ENCODE measurements around the gene SOX1.

The SOX1 gene

DNA sequence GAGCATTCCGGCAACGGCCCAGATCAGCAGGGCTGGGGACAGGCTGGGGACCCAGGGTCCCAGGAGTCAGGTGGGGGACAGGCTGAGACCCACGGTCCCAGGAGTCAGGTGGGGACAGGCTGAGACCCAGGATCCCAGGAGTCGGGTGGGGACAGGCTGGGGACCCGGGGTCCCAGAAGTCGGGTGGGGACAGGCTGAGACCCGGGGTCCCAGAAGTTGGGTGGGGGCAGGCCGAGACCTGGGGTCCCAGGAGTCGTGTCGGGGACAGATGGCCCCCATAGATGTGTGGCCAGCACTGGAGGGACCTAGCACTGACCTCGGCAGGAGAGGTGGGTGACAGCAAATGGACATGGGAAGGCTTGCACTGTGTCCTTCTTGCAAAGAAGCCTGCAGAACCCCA lies 39.7 kb upstream of the SOX1 start:
- ChIA-PET POLR2A (no interaction called here), CTCF (no interaction called here)
- no peaks in the 10 kb centered on the region for H3K4me1 ChIP-seq (ENCODE audit: control insufficient read depth, insufficient read depth, low read length)
- H3K36me3 ChIP-seq (ENCODE audit: control insufficient read depth in 2 of 2, insufficient read depth in 1 of 2, low read length in 2 of 2) = no peaks in the 10 kb centered on the region
- H3K27ac ChIP-seq (ENCODE audit: extremely low read depth, low read depth, low read length) = no peak overlapping the region
- H3K9me3 ChIP-seq (ENCODE audit: control insufficient read depth, insufficient read depth, low read depth, low read length) = no peaks in the 10 kb centered on the region
- H3K4me3 ChIP-seq (ENCODE audit: low read depth, low read length) = no peak overlapping the region
- TF ChIP-seq, protein P1, sequence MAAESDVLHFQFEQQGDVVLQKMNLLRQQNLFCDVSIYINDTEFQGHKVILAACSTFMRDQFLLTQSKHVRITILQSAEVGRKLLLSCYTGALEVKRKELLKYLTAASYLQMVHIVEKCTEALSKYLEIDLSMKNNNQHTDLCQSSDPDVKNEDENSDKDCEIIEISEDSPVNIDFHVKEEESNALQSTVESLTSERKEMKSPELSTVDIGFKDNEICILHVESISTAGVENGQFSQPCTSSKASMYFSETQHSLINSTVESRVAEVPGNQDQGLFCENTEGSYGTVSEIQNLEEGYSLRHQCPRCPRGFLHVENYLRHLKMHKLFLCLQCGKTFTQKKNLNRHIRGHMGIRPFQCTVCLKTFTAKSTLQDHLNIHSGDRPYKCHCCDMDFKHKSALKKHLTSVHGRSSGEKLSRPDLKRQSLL (tag by site-specific recombination; IDR thresholded peaks at IDR 0.05) = no peak
- TF ChIP-seq GLIS2 (tag by site-specific recombination; IDR thresholded peaks at IDR 0.05) (no peak), ZNF596 (tag by site-specific recombination; IDR thresholded peaks at IDR 0.05) (no peak), ZNF140 (tag by site-specific recombination; IDR thresholded peaks at IDR 0.05) (no peak), ZNF274 (IDR thresholded peaks at IDR 0.05; ENCODE audit: low read length) (no peak), ZNF274 (tag by site-specific recombination; IDR thresholded peaks at IDR 0.05; ENCODE audit: borderline replicate concordance) (no peak), OSR2 (tag by site-specific recombination; IDR thresholded peaks at IDR 0.05) (no peak), KLF1 (tag by site-specific recombination; IDR thresholded peaks at IDR 0.05) (no peak), ZNF561 (tag by site-specific recombination; IDR thresholded peaks at IDR 0.05; ENCODE audit: borderline replicate concordance) (no peak), ZNF133 (tag by site-specific recombination; IDR thresholded peaks at IDR 0.05) (no peak)
- TF ChIP-seq, protein P2, sequence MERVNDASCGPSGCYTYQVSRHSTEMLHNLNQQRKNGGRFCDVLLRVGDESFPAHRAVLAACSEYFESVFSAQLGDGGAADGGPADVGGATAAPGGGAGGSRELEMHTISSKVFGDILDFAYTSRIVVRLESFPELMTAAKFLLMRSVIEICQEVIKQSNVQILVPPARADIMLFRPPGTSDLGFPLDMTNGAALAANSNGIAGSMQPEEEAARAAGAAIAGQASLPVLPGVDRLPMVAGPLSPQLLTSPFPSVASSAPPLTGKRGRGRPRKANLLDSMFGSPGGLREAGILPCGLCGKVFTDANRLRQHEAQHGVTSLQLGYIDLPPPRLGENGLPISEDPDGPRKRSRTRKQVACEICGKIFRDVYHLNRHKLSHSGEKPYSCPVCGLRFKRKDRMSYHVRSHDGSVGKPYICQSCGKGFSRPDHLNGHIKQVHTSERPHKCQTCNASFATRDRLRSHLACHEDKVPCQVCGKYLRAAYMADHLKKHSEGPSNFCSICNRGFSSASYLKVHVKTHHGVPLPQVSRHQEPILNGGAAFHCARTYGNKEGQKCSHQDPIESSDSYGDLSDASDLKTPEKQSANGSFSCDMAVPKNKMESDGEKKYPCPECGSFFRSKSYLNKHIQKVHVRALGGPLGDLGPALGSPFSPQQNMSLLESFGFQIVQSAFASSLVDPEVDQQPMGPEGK (tag by site-specific recombination; IDR thresholded peaks at IDR 0.05) = no peak
- TF ChIP-seq, protein P3, sequence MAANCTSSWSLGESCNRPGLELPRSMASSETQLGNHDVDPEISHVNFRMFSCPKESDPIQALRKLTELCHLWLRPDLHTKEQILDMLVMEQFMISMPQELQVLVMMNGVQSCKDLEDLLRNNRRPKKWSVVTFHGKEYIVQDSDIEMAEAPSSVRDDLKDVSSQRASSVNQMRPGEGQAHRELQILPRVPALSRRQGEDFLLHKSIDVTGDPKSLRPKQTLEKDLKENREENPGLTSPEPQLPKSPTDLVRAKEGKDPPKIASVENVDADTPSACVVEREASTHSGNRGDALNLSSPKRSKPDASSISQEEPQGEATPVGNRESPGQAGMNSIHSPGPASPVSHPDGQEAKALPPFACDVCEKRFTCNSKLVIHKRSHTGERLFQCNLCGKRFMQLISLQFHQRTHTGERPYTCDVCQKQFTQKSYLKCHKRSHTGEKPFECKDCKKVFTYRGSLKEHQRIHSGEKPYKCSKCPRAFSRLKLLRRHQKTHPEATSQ (tag by site-specific recombination; IDR thresholded peaks at IDR 0.05) = no peak
- TF ChIP-seq, protein P4, sequence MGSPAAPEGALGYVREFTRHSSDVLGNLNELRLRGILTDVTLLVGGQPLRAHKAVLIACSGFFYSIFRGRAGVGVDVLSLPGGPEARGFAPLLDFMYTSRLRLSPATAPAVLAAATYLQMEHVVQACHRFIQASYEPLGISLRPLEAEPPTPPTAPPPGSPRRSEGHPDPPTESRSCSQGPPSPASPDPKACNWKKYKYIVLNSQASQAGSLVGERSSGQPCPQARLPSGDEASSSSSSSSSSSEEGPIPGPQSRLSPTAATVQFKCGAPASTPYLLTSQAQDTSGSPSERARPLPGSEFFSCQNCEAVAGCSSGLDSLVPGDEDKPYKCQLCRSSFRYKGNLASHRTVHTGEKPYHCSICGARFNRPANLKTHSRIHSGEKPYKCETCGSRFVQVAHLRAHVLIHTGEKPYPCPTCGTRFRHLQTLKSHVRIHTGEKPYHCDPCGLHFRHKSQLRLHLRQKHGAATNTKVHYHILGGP (tag by site-specific recombination; IDR thresholded peaks at IDR 0.05) = no peak

DNA sequence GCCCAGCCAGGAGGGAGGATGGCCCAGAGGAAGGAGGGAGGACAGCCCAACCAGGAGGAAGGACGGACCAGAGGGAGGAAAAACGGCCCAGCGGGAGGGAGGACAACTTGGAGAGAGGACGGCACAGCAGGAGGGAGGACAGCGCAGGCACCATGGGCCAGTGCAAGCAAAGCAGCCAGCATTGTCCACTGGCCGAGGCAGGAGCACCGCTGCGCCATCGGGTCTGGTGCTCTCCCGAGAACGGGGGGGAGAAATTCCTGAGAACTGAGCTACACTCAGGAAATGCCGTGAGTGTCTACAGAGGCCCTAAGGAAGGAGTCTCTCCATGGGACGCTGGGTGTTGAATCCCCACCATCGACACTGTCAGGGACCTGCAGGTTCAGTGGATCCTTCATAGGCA lies 38.5 kb upstream of the SOX1 start:
- TF ChIP-seq ZNF473 (tag by site-specific recombination; IDR thresholded peaks at IDR 0.05) = no peak
- TF ChIP-seq ZNF404 (tag by site-specific recombination; IDR thresholded peaks at IDR 0.05) = no peak
- TF ChIP-seq ZNF433 (tag by site-specific recombination; IDR thresholded peaks at IDR 0.05; ENCODE audit: low read depth) = no peak
- POLR2A ChIA-PET = no interaction called here
- H3K4me1 ChIP-seq (ENCODE audit: control insufficient read depth, insufficient read depth, low read length) = no peaks in the 10 kb centered on the region

DNA sequence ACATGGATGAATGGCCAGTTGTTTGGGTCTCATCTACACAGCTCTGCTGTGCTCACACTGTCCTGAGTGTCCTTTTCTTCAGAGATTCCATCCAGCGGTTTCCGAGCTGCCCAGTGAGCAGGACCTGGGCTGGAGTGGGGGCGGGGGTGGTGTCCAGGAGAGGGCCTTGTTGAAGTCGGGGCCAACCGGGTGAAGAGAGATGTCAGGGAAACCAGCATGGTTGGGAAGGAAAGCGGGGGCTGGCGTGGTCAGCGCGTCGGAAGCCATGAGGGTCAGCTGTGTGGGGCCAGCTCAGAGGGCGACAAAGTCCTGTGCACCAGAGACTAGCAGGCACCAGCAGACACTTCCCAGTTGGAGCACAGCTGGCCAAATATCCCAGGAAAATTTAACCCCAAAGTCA lies 37.8 kb upstream of the SOX1 start:
- ChIA-PET CTCF (no interaction called here), POLR2A (no interaction called here)
- no peak overlapping the region for H3K27ac ChIP-seq (ENCODE audit: extremely low read depth, low read depth, low read length)
- no peaks in the 10 kb centered on the region for H3K9me3 ChIP-seq (ENCODE audit: control insufficient read depth, insufficient read depth, low read depth, low read length)
- no peaks in the 10 kb centered on the region for H3K36me3 ChIP-seq (ENCODE audit: control insufficient read depth in 2 of 2, insufficient read depth in 1 of 2, low read length in 2 of 2)
- no peaks in the 10 kb centered on the region for H3K4me1 ChIP-seq (ENCODE audit: control insufficient read depth, insufficient read depth, low read length)
- H3K4me3 ChIP-seq (ENCODE audit: low read depth, low read length) = no peak overlapping the region
- TF ChIP-seq TRIM28 (IDR thresholded peaks at IDR 0.05; ENCODE audit: borderline replicate concordance, low read length) (no peak), ZNF350 (tag by site-specific recombination; IDR thresholded peaks at IDR 0.05) (no peak), ZNF175 (tag by site-specific recombination; IDR thresholded peaks at IDR 0.05) (no peak), ZNF830 (tag by site-specific recombination; IDR thresholded peaks at IDR 0.05; ENCODE audit: low read depth) (no peak), ZNF266 (tag by site-specific recombination; IDR thresholded peaks at IDR 0.05; ENCODE audit: low read depth) (no peak), ZNF654 (tag by site-specific recombination; IDR thresholded peaks at IDR 0.05; ENCODE audit: low read depth) (no peak), ZNF423 (tag by site-specific recombination; IDR thresholded peaks at IDR 0.05) (no peak), ZNF223 (tag by site-specific recombination; IDR thresholded peaks at IDR 0.05) (no peak), ZNF169 (tag by site-specific recombination; IDR thresholded peaks at IDR 0.05) (no peak), SCRT1 (tag by site-specific recombination; IDR thresholded peaks at IDR 0.05; ENCODE audit: borderline replicate concordance) (no peak), ZNF146 (tag by site-specific recombination; IDR thresholded peaks at IDR 0.05) (no peak)
- TF ChIP-seq, protein P5, sequence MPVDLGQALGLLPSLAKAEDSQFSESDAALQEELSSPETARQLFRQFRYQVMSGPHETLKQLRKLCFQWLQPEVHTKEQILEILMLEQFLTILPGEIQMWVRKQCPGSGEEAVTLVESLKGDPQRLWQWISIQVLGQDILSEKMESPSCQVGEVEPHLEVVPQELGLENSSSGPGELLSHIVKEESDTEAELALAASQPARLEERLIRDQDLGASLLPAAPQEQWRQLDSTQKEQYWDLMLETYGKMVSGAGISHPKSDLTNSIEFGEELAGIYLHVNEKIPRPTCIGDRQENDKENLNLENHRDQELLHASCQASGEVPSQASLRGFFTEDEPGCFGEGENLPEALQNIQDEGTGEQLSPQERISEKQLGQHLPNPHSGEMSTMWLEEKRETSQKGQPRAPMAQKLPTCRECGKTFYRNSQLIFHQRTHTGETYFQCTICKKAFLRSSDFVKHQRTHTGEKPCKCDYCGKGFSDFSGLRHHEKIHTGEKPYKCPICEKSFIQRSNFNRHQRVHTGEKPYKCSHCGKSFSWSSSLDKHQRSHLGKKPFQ (tag by site-specific recombination; IDR thresholded peaks at IDR 0.05) = no peak

More for the DNA sequence above, 38.5 kb upstream of the SOX1 start:
- Histone ChIP-seq H3K27ac (ENCODE audit: extremely low read depth, low read depth, low read length) (no peak overlapping the region), H3K4me3 (ENCODE audit: low read depth, low read length) (no peak overlapping the region), H3K9me3 (ENCODE audit: control insufficient read depth, insufficient read depth, low read depth, low read length) (no peaks in the 10 kb centered on the region), H3K36me3 (ENCODE audit: control insufficient read depth in 2 of 2, insufficient read depth in 1 of 2, low read length in 2 of 2) (no peaks in the 10 kb centered on the region)
- CTCF ChIA-PET = no interaction called here
